A204.1 (cell line): ENCODE data around the gene SCN7A.
"Not testable (repeated sequence)": the region's sequence is repeated elsewhere in the genome, so short reads cannot be mapped to it uniquely, and the experiment has no call there.

ENCODE experiments used
- FAIRE-seq: peaks from 2 replicates; lab custom pipeline; 2012; peaks lifted over from hg19 to GRCh38; lab: Jason Lieb, UNC

The SCN7A gene

DNA sequence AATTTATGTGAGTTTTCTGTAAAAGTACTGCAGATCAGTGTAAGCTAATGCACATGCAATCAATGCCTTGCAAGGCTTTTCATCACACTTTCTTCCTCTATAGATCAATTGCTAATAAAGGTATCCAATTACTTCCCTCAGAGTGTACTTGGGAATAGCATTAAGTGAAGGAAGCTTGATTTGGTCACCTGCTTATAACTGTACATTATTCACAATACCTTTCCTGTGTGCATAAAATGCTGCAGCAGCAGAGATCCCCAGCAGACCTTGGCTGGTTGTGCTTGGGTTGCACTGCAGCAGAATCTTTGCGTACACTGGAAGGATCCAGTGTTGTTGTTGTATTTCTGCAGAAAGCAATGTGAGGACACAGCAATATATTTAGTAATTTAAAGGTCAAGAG is 99.8 kb downstream of the SCN7A start:
- FAIRE-seq: no peak

DNA sequence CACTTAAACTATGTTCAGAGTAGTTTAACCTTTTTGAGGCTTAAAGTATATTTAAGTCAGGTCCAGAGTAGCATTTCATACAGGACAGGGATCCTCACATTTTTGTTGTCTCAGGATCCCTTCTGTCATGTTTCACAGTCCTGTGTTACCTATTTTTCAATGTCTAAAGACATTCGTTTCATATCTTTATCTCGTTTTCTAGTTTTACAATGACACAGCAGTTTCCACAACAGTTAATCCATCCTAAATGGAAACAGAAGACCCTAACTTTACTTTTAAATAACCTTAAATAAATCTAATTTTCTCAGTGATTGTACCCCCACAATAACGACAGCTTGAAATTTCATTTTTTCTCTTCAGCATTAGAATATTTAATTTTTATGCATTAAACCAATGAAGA is 101.0 kb downstream of the SCN7A start:
- no peak for FAIRE-seq

DNA sequence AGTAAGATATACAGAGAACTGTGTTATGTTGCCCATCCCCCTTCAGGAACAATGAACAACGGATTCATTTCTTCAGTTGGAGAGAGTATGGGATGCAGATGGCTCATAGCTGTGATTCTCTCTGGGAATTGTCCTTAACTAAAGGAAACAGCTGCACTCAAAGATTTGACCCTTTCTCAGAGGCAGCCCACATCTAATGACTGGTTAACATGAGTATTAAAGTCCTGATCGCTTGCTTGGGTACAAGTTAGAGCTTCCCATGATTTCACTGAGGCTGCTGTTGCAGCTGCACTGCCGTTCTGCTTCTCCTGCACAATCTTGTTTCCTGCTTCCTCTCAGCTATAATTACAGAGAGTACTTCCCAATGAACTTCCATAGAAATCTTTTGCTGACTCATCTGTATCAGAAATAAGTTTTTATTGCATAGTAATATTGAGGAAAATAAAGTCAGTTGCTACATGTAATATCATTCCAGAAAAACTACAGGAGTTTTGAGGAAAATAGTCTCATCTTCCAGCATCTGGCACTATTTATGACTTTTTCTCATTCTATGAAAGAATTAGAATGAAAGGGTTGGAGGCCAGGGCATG is 105.5 kb downstream of the SCN7A start:
- no peak for FAIRE-seq

DNA sequence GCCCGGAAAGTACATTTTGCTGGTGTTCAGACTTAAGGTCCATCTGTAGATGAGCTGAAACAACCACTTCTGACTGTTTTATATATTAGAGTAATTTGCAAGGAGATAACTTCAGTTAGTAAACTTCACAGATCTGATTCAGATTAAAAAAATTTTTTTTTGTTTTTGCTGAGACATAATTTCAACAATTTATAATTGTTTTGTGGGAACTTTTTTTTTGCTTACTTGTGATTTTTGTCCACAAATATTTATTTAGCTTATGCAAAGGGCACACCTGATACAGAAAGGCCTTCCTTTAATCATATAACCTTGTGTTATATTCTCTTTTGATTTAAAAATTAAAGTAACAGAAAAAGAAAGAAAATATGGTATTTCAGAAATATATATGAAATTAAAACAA is 108.7 kb downstream of the SCN7A start:
- no peak for FAIRE-seq

DNA sequence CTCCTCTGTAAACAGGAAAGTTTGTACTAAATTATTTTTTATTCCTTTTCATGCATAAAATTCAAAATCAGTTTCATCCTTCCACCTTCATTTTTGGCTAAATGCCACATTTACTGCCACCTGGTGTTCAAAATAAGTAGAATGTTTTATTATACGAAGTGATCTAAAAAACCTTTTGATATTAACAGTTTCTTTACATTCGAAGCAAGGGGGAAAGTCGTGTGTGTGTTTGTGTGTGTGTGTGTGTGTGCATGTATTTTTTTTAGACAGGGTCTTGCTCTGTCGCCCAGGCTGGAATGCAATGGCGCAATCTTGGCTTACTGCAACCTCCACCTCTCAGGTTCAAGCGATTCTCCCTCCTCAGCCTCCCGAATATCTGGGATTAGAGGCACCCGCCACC is 109.3 kb downstream of the SCN7A start:
- peak; percentile 94 for FAIRE-seq

DNA sequence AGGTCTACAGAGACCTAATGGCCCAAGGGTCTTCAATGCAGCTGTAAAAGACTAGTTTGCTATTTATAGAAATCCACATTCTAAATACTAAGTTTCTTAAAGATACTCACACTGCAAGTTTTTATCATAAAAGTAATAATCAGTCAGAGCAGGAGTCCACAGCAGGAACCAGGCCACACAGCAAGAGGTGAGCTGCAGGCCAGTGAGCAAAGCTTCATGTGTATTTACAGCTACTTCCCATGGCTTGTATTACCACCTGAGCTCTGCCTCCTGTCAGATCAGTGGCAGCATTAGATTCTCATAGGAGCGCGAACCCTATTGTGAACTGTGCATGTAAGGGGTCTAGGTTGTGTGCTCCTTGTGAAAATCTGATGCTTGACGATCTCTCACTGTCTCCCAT is 111.6 kb downstream of the SCN7A start:
- FAIRE-seq: no peak

DNA sequence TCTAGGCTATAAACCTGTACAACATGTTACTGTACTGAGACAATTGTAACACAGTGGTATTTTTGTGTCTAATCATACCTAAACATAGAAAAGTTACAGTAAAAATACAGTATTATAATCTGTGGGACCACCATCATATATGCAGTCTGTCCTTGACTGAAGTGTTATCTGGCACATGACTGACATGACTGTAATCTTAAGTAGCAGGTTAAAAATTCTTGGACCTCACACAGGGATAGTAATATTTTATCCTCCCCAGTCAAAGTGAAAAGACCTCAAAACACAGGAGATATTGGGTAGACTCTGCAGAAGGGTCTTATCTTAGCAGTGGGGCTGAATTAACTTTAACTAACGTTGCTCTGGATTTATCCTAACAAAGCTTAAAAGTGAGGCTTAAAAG is 113.4 kb downstream of the SCN7A start:
- FAIRE-seq: no peak

DNA sequence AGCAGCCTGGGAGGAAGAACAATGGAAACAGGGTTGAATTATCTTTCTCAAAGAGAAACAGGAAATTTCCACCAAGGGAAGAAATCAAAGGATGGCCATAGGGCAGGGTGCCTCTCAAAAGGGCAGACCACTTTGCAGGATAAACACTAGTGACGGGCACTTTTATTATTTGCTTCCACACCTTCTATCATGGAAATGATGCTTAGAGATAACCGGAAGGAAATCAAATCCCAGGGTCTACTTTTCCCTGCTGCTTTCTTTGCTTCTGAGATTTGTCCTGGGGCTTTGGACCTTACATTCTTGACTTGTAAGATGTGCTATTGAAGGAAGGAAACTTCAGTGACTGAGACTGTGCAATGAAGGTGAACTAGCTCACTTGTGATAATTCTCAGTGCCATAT is 117.2 kb downstream of the SCN7A start:
- FAIRE-seq: no peak

DNA sequence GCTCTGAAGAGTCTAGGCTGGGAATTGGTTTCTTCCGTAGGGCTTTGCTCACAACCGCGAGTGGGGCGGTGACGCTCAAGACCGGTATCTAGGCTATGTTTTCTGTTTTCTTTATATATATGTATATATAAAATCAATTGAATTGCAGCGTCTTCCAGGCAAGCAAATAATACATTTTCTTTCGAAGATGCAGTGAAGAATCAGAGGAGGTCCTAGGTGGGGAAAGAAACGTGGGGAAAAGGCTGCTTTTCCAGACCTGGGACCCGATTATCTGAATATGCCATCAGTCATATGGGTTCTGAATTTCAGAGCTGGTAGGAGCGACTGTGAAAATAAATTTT is 117.6 kb downstream of the SCN7A start:
- no peak for FAIRE-seq

DNA sequence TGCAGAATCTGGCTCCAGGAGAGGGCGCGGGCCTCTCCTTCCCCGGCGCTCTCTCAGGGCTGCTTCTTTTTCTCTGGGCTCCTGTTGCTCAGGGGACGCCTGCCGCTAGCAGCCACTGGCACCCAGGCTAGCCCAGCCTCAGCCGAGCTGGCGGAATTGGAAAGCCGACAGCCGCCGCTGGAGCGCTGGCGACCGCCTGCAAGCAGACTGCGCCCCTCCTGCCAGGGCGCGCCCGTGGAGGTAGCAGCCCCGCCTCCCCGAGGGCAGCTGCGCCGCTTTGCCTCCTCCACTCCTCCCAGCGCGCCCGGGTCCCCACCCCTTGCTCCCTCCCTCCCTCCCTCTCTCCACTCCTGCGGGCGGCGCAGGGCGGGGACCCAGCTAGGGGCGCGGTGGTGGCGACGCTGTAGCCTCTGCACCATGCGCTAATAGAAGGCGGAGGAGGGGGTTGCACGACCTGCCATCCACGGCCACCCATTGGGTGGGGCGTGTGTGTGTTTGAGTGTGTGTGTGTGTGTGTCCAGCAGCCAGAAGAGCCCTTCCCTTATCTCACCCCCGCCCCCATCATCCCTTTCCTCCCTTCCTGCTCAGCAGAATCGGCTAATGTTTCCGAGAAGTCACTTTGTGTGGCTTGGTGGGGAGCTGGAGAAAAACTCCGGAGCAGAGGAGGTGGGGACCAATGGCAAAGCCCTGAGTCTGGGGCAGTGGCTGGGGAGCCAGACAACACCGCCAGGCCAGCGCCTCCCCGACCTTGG is 118.1 kb downstream of the SCN7A start, which contains the start of gene SCN9A:
SCN9A (minus strand) TSS at position 209 of the 752 bp plus-strand sequence. CDS start 64,188 bp downstream, outside the sequence.
- no peak for FAIRE-seq

DNA sequence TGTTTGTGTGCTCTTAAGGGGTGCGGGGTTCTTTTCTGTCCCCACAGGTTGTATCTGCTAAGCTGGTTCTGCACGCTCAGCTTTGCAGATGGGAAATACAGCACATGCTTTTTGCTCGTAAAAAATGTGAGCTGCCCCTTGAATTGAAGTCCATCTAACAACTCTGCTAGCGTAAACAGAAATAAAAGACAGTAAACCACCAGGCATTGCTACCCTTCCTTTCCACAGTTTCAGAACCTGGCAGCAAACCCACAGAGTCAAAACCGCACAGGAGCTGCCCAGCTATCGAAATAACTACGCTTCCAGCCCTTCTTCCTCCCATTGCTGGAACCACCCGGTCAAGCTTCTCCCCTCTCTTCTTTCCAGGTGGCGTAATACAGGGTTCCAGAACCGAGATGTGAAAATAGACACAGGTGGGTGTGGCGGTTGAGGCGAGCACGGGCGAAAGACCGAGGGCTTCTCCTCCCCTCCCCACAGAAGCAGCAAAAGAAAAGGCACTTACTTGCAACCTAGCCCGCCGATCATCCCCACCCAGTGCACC is 118.8 kb downstream of the SCN7A start:
- FAIRE-seq: no peak

DNA sequence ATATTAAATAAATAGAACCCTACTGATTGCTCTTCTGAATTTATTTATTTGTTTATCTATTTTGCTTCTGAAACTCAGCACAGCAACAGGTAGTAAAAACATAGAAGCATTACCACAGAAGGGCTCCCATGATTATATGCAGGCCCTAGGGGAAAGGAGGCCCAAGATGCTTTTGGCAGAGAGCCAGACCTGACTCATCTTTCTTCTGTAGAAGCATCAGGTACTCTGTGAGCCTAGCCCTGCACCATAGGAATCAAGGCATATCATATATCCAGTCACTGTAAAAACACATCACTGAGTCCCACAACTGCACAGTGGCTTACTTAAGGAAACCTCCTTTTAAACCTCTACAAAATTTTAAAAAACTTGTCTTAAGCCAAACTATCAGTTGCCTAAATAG is 120.1 kb downstream of the SCN7A start:
- FAIRE-seq: no peak

DNA sequence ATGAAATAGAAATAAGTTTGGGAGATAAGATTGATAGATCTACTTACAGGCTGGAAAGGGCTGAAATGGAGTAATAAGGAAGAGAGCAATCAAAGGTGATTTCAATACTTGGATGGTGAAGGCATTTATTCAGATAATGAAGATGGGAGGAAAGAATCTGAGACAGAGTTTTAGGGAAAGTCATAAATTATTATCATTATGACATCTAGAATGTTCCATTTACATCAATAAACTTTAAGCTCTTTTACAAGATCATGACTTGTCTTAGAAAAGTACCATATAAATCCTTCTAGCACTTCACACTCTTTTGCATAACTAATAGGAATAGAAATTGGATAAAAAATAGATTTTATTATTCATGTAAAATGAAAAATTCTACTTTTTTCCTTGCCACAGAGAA is 120.5 kb downstream of the SCN7A start:
- no peak for FAIRE-seq

DNA sequence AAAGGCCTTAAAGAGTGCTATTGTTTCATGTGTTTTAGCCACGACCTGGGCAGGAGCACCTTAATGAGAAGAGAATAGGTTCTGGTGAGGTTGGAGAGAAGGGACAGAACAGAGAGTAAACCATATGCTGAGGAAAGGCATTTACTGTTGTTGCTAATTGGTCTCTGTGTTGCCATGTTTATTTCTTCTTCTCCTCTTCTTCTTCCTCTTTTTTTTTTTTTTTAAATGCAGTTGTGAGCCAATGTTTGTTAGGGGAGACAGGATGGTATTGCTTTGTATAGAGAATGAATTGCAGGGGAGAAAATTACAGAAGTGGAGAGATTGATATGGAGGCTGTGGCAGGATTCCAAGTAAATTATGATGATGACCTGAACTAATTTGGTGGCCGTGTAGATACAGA is 120.9 kb downstream of the SCN7A start:
- FAIRE-seq: no peak

DNA sequence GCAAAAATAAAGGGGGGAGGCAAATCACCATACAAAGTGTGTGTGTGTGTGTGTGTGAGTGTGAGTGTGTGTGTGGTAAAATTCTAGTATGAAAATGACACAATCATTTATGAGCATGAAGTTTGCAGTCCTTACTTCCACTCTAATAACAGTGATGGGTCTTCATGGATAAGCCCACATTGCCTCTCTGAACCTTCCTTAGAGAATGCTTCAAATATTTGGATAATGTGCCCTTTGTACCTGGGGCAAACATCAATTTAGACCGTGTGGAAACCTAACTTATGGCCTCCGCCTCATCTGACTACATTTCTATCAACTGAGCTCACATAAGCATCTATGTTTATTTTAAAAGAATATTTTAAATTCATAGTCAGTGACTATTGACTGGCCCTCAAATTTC is 122.0 kb downstream of the SCN7A start:
- FAIRE-seq: no peak

DNA sequence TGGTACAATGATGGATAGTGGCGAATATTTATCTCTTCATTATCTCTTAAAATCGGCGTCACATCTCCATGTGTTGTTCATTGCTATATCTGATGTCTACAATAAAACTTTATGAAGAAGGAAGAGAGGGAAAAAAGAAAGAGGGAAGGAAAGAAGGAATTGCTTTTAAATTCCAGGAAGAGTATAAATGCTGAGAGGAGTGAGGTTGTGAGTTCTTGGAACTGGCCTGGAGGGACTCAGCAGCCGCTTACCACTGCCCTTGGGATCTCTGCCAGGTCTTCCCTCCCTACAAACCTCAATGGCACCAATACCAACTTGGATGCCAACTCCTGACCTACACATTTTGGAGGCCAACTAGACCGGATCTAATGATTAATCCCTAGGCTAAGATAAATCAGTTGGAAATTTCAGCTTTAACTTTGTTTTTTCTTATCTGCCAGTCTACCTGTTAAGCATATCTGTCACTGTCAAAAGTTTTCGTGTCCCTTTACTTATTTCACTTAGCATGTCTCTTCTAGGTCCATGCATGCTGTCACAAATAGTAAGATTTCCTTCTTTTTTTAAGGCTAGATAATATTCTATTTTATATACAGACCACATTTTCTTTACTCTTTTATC is 128.1 kb downstream of the SCN7A start:
- FAIRE-seq: no peak

DNA sequence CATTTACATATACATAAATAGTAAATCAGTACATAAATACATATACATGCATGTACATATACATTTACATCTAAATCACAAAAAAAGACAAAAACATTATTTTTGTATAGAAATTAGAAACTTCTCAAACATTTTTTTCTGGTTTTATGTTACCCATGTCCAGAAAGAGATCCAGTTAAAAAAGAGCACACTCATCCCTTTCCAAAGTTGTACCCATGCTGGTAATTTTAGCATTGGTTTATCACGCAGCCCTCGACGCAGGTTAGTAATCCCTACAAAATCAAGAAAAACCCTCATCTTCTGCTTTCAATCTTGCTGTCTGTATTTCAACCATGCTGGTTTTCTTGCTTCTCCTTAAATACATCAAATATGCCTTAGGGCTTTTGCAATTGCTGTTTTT is 128.8 kb downstream of the SCN7A start:
- FAIRE-seq: no peak

DNA sequence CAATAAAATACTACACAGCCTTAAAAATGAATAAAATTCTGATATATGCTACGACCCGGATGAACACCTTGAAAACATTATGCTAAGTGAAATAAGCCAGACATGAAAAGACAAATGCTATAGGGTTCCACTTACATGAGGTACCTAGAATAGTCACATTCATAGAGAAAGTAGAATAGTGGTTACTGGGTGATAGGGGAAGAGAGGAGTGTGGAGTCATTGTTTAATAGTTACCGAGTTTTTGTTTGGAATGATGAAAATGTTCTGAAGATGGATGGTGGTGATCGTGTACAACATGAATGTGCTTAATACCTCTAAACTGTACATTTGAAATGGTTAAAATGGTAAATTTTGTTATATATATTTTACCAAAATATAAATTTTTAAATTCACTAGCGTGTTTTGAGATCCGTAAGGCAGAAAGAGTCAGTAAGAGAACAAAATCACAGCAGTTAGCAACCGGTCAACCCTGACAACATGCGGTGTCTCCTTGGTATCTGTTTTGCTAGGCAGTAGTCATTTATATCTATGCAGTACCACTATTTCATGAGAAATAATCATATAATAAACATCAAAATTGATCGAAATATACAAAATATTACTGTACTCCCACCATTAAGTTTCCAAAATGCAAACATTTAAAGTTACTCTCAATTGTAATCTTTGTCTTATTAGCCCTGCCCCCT is 129.4 kb downstream of the SCN7A start:
- FAIRE-seq: no peak

DNA sequence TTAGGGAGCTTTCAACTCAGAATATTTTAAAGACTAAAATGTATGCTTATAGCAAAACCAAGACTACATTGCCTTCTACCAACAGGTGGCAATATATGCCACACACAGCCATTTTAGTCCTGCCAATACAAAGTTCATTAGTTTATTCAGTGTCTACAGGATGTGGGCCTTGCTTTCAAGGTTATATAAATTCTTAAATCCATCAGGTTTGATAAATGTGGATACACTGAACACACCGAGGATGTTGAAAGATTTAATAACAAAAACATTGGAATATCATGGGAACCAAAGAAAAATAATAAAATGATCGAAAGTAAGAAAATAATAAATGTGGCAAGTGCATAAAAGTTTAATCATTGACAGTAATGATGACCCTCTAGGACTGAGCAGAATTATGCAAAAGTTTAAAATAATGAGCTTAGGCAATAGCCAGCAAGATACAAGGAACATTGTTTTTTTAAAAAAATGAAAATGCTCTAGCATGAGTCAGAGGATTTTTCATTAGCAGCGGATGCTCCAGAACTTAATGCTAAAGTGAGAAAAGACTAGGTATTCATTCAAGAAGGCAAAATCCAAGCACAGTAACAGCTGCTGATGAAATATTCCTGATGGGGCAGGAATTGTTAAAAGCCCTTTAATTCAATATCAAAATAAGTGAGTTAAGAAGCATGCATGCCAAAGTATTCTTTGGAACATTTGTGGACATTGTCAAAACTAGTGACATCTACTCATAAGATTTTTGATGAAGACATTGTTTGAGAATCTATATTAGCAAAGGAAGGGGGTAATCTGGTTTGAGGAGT is 132.5 kb downstream of the SCN7A start:
- FAIRE-seq: peak; percentile 53

DNA sequence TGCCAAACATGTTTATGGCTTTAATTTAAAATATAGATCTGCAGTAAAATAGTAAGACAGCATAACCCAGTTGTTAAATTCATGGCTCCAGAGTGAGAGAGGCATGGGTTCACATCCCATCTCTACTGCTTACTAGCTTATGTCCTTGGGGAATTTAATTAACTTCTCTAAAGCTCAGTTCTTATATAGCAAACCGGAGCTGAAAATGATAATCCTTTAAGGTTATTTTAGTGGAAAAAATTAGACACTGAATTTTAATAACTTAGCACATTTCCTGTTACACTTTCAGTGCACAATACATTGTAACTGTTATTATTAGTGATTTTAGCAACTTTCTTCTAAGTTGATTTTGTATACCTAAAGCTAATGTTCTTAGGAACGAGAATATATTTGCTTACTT is 133.1 kb downstream of the SCN7A start:
- no peak for FAIRE-seq

DNA sequence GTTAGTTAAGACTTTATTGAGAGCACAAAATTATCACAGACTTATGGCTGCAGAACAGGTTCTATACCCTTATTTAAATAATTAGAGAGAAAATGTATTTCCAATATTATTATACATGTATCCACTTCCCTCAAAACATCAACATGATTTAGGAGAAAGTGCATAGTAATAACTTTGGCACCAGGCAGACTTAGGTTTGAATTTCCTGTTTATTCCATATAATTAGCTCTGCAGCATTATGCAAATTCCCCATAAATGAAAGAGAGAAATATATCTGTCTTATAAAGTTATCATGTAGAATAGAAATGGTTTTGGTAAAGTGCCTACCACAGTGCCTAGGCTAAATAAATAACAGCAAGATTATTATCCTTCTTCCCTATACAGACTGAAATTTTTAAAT is 133.6 kb downstream of the SCN7A start:
- no peak for FAIRE-seq

DNA sequence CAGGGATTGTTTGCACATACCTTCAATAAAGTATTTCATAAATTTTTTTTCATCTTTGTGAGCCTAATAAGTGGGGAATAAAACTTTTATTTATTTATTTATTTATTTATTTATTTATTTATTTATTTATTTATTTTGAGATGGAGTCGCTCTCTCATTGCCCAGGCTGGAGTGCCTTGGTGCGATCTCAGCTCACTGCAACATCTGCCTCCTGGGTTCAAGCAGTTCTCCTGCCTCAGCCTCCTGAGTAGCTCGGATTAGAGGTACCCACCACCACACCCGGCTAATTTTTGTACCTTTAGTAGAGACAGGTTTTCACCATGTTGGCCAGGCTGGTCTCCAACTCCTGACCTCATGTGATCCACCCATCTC is 136.1 kb downstream of the SCN7A start:
- FAIRE-seq: not testable (repeated sequence)
